HCT116 (cell line): ENCODE results near the gene SLC39A1.

ENCODE experiments used
- ELF1 ChIP-seq: IDR thresholded peaks from 2 replicates; pipeline ENCODE4 v1.6.1; 2012; ENCODE audit warnings: low read depth, borderline replicate concordance
- EZH2phosphoT487 ChIP-seq: fragments of 200-600 bp; IDR thresholded peaks from 2 replicates; pipeline ENCODE4 v1.6.1; 2018; ENCODE audit warnings: antibody characterized with exemption, borderline replicate concordance
- JUND ChIP-seq: IDR thresholded peaks from 2 replicates; pipeline ENCODE4 v1.6.1; 2012
- POLR2A ChIP-seq: IDR thresholded peaks from 2 replicates; pipeline ENCODE4 v1.7.0; 2011; ENCODE audit warnings: borderline replicate concordance; ENCODE audit not compliant: insufficient read depth, insufficient read length; ENCODE audit errors: extremely low read depth
- POLR2AphosphoS5 ChIP-seq: IDR thresholded peaks from 2 replicates; pipeline ENCODE4 v1.6.1; 2011; ENCODE audit warnings: mild to moderate bottlenecking, low read depth, low read length, moderate library complexity
- RAD21 ChIP-seq: IDR thresholded peaks from 2 replicates; pipeline ENCODE4 v1.6.1; 2012; ENCODE audit warnings: low read depth, mild to moderate bottlenecking
- TCF7L2 ChIP-seq: IDR thresholded peaks from 2 replicates; pipeline ENCODE4 v1.7.0; 2011; ENCODE audit warnings: borderline replicate concordance, inconsistent platforms; ENCODE audit not compliant: insufficient read depth, insufficient read length; ENCODE audit errors: extremely low read depth
- YY1 ChIP-seq: IDR thresholded peaks from 2 replicates; pipeline ENCODE4 v1.6.1; 2011; ENCODE audit warnings: low read length, low read depth, moderate library complexity, mild to moderate bottlenecking; ENCODE audit not compliant: insufficient replicate concordance; ENCODE audit errors: extremely low read depth
- ZNF274 ChIP-seq: fragments of 200-500 bp; sonication (Bioruptor generic); IDR thresholded peaks from 2 replicates; pipeline ENCODE4 v1.6.1; 2014; ENCODE audit warnings: mild to moderate bottlenecking, low read depth, low read length, inconsistent platforms
- TF ChIP-seq, protein P1 (sequence below), 3 experiments: fragments of 200-600 bp in 1 of 3; sonication (generic) in 1 of 3; IDR thresholded peaks in 2 of 3; conservative IDR thresholded peaks in 1 of 3; 2 replicates each; pipeline ENCODE4 v1.5.1; 2012 to 2017; ENCODE audit warnings: low read depth in 2 of 3, low read length in 2 of 3, antibody characterized with exemption in 1 of 3, borderline replicate concordance in 1 of 3, control low read depth in 1 of 3, mild to moderate bottlenecking in 1 of 3, mixed read lengths in 1 of 3, mixed run types in 1 of 3, moderate library complexity in 1 of 3; ENCODE audit not compliant: insufficient read depth in 1 of 3

DNA sequence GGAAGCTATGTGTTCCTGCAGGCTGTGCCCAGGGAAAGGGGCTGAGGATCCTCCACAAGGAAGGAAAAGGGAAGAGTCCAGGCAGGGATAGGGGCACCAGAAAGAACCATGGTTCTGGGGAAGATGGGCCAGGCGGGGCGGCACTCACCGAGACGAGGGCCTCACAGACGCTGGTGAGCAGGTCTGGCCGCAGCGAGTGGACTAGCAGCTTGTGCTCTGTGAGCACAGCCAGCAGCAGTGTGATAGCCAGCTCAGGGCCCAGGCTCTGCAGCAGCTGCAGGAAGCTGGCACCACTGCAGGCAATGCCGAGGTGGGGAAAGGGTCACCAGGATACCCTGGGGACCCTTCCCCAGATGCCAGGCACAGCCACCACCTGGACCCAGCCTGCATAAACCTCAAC lies 22.6 kb downstream of the SLC39A1 start:
- no peak for TF ChIP-seq TCF7L2
- no peak for TF ChIP-seq POLR2A
- no peak for TF ChIP-seq EZH2phosphoT487
- no peak for TF ChIP-seq ELF1
- no peak for TF ChIP-seq ZNF274
- TF ChIP-seq, protein P1, sequence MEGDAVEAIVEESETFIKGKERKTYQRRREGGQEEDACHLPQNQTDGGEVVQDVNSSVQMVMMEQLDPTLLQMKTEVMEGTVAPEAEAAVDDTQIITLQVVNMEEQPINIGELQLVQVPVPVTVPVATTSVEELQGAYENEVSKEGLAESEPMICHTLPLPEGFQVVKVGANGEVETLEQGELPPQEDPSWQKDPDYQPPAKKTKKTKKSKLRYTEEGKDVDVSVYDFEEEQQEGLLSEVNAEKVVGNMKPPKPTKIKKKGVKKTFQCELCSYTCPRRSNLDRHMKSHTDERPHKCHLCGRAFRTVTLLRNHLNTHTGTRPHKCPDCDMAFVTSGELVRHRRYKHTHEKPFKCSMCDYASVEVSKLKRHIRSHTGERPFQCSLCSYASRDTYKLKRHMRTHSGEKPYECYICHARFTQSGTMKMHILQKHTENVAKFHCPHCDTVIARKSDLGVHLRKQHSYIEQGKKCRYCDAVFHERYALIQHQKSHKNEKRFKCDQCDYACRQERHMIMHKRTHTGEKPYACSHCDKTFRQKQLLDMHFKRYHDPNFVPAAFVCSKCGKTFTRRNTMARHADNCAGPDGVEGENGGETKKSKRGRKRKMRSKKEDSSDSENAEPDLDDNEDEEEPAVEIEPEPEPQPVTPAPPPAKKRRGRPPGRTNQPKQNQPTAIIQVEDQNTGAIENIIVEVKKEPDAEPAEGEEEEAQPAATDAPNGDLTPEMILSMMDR (IDR thresholded peaks at IDR 0.05 in 2 of 3, conservative IDR thresholded peaks at IDR 0.05 in 1 of 3; ENCODE audit: borderline replicate concordance in 1 of 3, insufficient read depth in 1 of 3, low read depth in 2 of 3, low read length in 2 of 3): no peak
- no peak for TF ChIP-seq POLR2AphosphoS5
- TF ChIP-seq RAD21: no peak
- TF ChIP-seq YY1: no peak
- TF ChIP-seq JUND: no peak
